IMR-90 (cell line): ENCODE measurements around the gene TXNDC12. TPM values are rescaled to one million over a fixed set of nuclear protein-coding genes. Genes with fewer than 3 reads are reported as not detected.
"Not testable (repeated sequence)": the region's sequence is repeated elsewhere in the genome, so short reads cannot be mapped to it uniquely, and the experiment has no call there.

Experiments
- ATAC-seq: fragments of 200-7000 bp; cut with Tn5 transposase; 2 replicates; pipeline ENCODE4 v1.9.1; 2020; ENCODE audit warnings: low read depth, mild to moderate bottlenecking, moderate library complexity
- BruUV-seq: library from RNA; stranded (reverse); fragments of 400-500 nt; replicated peaks from 2 replicates; lab custom pipeline; 2021; lab: Mats Ljungman, UMichigan
- CTCF ChIA-PET: fragments of 300-600 bp; formaldehyde crosslinking; extraction: SDS; loops from one replicate; lab custom pipeline; 2021; ENCODE audit warnings: antibody characterized with exemption; lab: Yijun Ruan, JAX
- POLR2A ChIA-PET: fragments of 300-600 bp; sonication (Branson Sonifier 250); formaldehyde crosslinking; loops from one replicate; lab custom pipeline; 2022; ENCODE audit warnings: antibody characterized with exemption; ENCODE audit not compliant: unreplicated experiment; lab: Charles Lee
- DNase-seq: peaks from one replicate; pipeline ENCODE4 v3.0.0; 2013
- H2AFZ ChIP-seq: replicated peaks from 2 replicates; pipeline ENCODE3; 2013; ENCODE audit warnings: low read length, mild to moderate bottlenecking; ENCODE audit not compliant: poor library complexity
- H2AK5ac ChIP-seq: 2 replicates; pipeline ENCODE4 v1.6.1; 2013; ENCODE audit warnings: low read depth, low read length, inconsistent platforms
- H2AK9ac ChIP-seq: replicated peaks from 2 replicates; pipeline ENCODE3; 2013; ENCODE audit warnings: mild to moderate bottlenecking, low read depth, low read length, moderate library complexity; ENCODE audit not compliant: poor library complexity
- H2BK120ac ChIP-seq: 2 replicates; pipeline ENCODE4 v1.6.1; 2013; ENCODE audit warnings: low read depth, low read length, inconsistent platforms
- H2BK15ac ChIP-seq: 3 replicates; pipeline ENCODE4 v1.6.1; 2013; ENCODE audit warnings: low read depth, low read length, inconsistent platforms
- H2BK20ac ChIP-seq: 2 replicates; pipeline ENCODE4 v1.6.1; 2013; ENCODE audit warnings: low read depth, mild to moderate bottlenecking, inconsistent platforms, low read length, moderate library complexity
- H2BK5ac ChIP-seq: 2 replicates; pipeline ENCODE4 v1.6.1; 2013; ENCODE audit warnings: mild to moderate bottlenecking, low read depth, low read length, inconsistent platforms; ENCODE audit not compliant: poor library complexity, severe bottlenecking
- H3K14ac ChIP-seq: replicated peaks from 2 replicates; pipeline ENCODE4 v1.6.1; 2013; ENCODE audit warnings: low read depth, low read length, inconsistent platforms
- H3K18ac ChIP-seq: 2 replicates; pipeline ENCODE4 v1.6.1; 2013; ENCODE audit warnings: low read depth, low read length, control low read depth
- H3K23ac ChIP-seq: 2 replicates; pipeline ENCODE4 v1.6.1; 2013; ENCODE audit warnings: low read depth, low read length, inconsistent platforms
- H3K27ac ChIP-seq: 2 replicates; pipeline ENCODE4 v1.5.1; 2013; ENCODE audit warnings: mild to moderate bottlenecking, control low read depth, low read length; ENCODE audit not compliant: insufficient read depth
- H3K27me3 ChIP-seq: 2 replicates; pipeline ENCODE4 v1.6.1; 2013; ENCODE audit warnings: low read length; ENCODE audit not compliant: control insufficient read depth, insufficient read depth
- H3K36me3 ChIP-seq: 2 replicates; pipeline ENCODE4 v1.6.1; 2013; ENCODE audit warnings: low read length, mixed read lengths; ENCODE audit not compliant: control insufficient read depth, insufficient read depth
- H3K4ac ChIP-seq: 2 replicates; pipeline ENCODE4 v1.6.1; 2013; ENCODE audit warnings: low read depth, low read length, inconsistent platforms
- H3K4me1 ChIP-seq: 2 replicates; pipeline ENCODE4 v1.6.1; 2013; ENCODE audit warnings: low read length, mixed read lengths; ENCODE audit not compliant: control insufficient read depth, insufficient read depth
- H3K4me2 ChIP-seq: 2 replicates; pipeline ENCODE4 v1.6.1; 2013; ENCODE audit warnings: low read depth, mild to moderate bottlenecking, control low read depth, low read length, moderate library complexity
- H3K4me3 ChIP-seq: 2 replicates; pipeline ENCODE4 v1.5.1; 2013; ENCODE audit warnings: low read depth, mild to moderate bottlenecking, control low read depth, low read length, moderate library complexity; ENCODE audit not compliant: insufficient read depth
- H3K56ac ChIP-seq: 2 replicates; pipeline ENCODE4 v1.6.1; 2013; ENCODE audit warnings: low read length, inconsistent platforms; ENCODE audit not compliant: insufficient read depth; ENCODE audit errors: extremely low read depth
- H3K79me1 ChIP-seq, 2 experiments: 2 replicates each; pipeline ENCODE4 v1.6.1; 2013; ENCODE audit warnings: low read length in 2 of 2, inconsistent platforms in 1 of 2, low read depth in 1 of 2
- H3K9ac ChIP-seq: 2 replicates; pipeline ENCODE4 v1.6.1; 2013; ENCODE audit warnings: low read depth, low read length, control low read depth
- H3K9me1 ChIP-seq: 2 replicates; pipeline ENCODE4 v1.6.1; 2013; ENCODE audit warnings: low read length, inconsistent platforms; ENCODE audit not compliant: insufficient read depth
- H3K9me3 ChIP-seq: 2 replicates; pipeline ENCODE4 v1.6.1; 2013; ENCODE audit warnings: low read length; ENCODE audit not compliant: control insufficient read depth, insufficient read depth
- H4K20me1 ChIP-seq: 2 replicates; pipeline ENCODE4 v1.6.1; 2013; ENCODE audit warnings: low read length, inconsistent platforms; ENCODE audit not compliant: insufficient read depth
- H4K5ac ChIP-seq: 2 replicates; pipeline ENCODE4 v1.6.1; 2013; ENCODE audit warnings: mild to moderate bottlenecking, low read depth, low read length, control low read depth
- H4K8ac ChIP-seq, 2 experiments: 2 replicates each; pipeline ENCODE4 v1.6.1; 2013; ENCODE audit warnings: low read depth in 2 of 2, low read length in 2 of 2, control low read depth in 1 of 2, inconsistent platforms in 1 of 2
- H4K91ac ChIP-seq: 2 replicates; pipeline ENCODE4 v1.6.1; 2013; ENCODE audit warnings: low read depth, low read length, inconsistent platforms; ENCODE audit not compliant: insufficient read depth
- WGBS, 2 experiments: methylation state at CpG; one replicate each; pipeline versions ENCODE4 v1.1.5 to v1.1.7; 2013; ENCODE audit warnings: missing lambda C conversion rate in 2 of 2; ENCODE audit not compliant: insufficient read length in 1 of 2; ENCODE audit errors: extremely low coverage in 2 of 2; 5-methylcytosine and 5-hydroxymethylcytosine counted together
- dilution Hi-C: fragments of 300-500 bp; cut with HindIII; formaldehyde crosslinking; loops from one replicate; pipeline ENCODE4 v1.14.3; 2018; ENCODE audit warnings: low sequenced_read_pairs; ENCODE audit not compliant: unreplicated experiment
- in situ Hi-C: fragments of 300-500 bp; cut with MboI; formaldehyde crosslinking; loops from 3 replicates; pipeline ENCODE4 v1.14.3; 2019; ENCODE audit warnings: low sequenced_read_pairs, inconsistent platforms, mixed read lengths
- intact Hi-C: fragments of 100-400 bp; cut with micrococcal nuclease; formaldehyde crosslinking; loops from 2 replicates; pipeline ENCODE4 v1.10.0; 2022
- polyA plus RNA-seq, 3 experiments: library from polyadenylated mRNA; depleted of rRNA; stranded (reverse); fragments of >200 nt; gene quantifications; 2 replicates each; pipeline ENCODE4 v1.2.3, GENCODE V29; 2012; ENCODE audit warnings: low replicate concordance in 1 of 3
- total RNA-seq: library from RNA; depleted of rRNA; stranded (reverse); fragments of >200 nt; gene quantifications from 2 replicates; pipeline ENCODE4 v1.2.3, GENCODE V29; 2012

The TXNDC12 gene
- total and polyA plus RNA-seq, 2 of the 4 experiments (the other 2 are of a cell fraction): 24.4 to 29.9 TPM

DNA sequence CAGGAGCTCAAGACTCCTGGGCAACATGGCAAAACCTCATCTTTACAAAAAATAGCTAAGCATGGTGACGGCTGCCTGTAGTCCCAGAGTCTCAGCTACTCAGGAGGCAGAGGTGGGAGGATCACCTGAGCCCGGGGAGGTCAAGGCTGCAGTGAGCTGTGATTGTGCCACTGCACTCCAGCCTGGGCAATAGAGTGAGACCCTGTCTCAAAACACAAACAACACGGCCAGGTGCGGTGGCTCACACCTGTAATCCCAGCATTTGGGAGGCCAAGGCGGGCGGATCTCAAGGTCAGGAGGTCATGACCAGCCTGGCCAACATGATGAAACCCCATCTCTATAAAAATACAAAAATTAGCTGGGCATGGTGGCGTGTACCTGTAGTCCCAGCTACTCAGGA, 39.3 kb upstream of the TXNDC12 start:
- POLR2A ChIA-PET, CTCF ChIA-PET, H2BK120ac ChIP-seq, H3K9me3 ChIP-seq, dilution Hi-C loops, H3K4ac ChIP-seq, H3K27ac ChIP-seq, H4K20me1 ChIP-seq, H2AFZ ChIP-seq, H3K79me1 ChIP-seq, H2AK5ac ChIP-seq, H3K4me2 ChIP-seq, H3K4me1 ChIP-seq, H2BK5ac ChIP-seq, H4K91ac ChIP-seq, H3K4me3 ChIP-seq, in situ Hi-C loops, ATAC-seq, BruUV-seq, H4K8ac ChIP-seq, H3K36me3 ChIP-seq, H2BK15ac ChIP-seq, H3K27me3 ChIP-seq, DNase-seq, intact Hi-C loops, H3K18ac ChIP-seq, H3K23ac ChIP-seq, H3K56ac ChIP-seq, H3K9me1 ChIP-seq, H4K5ac ChIP-seq, H3K14ac ChIP-seq, H3K9ac ChIP-seq, H2BK20ac ChIP-seq, H2AK9ac ChIP-seq: not testable (repeated sequence)
- WGBS, 2 experiments: 100% methylated on average over 2 of the region's 7 CpGs; no CpG with 5 or more reads in 1 of the 2 experiments
